Vagina (tissue), 2 donors: Measurements from ENCODE around the gene MSI2. TPM values are rescaled to one million over a fixed set of nuclear protein-coding genes. Genes with fewer than 3 reads are reported as not detected.

Experiments used
- DNase-seq, 2 donors: peaks; one replicate each; pipeline ENCODE4 v3.0.0-alpha.2; 2017; ENCODE audit errors: extremely low spot score in 2 of 2
- H3K27ac ChIP-seq: fragments of 200-600 bp; sonication (generic); one replicate; pipeline ENCODE4 v1.5.1; 2019
- H3K27me3 ChIP-seq: fragments of 200-600 bp; sonication (generic); one replicate; pipeline ENCODE4 v1.5.1; 2019
- H3K36me3 ChIP-seq, 2 donors: fragments of 200-600 bp; sonication (generic); one replicate each; pipeline ENCODE4 v1.5.1; 2017 to 2019
- H3K4me1 ChIP-seq: fragments of 200-600 bp; sonication (generic); one replicate; pipeline ENCODE4 v1.5.1; 2019
- H3K4me3 ChIP-seq, 2 donors: fragments of 200-600 bp; sonication (generic); 1 replicate in 1 of 2; 2 replicates in 1 of 2; pipeline ENCODE4 v1.5.1; 2016 to 2019
- H3K9me3 ChIP-seq: fragments of 200-600 bp; sonication (generic); one replicate; pipeline ENCODE4 v1.5.1; 2019
- CTCF ChIP-seq, 3 experiments: fragments of 450-650 bp in 2 of 3; fragments of 200-600 bp in 1 of 3; sonication (generic) in 1 of 3; IDR thresholded peaks; one replicate each; pipeline ENCODE4 v1.5.1; 2017 to 2019; ENCODE audit warnings: antibody characterized with exemption in 3 of 3, mild to moderate bottlenecking in 2 of 3, moderate library complexity in 2 of 3
- POLR2A ChIP-seq, 2 donors: fragments of 450-650 bp; IDR thresholded peaks; one replicate each; pipeline ENCODE4 v1.6.1; 2017; ENCODE audit warnings: antibody characterized with exemption in 2 of 2, mild to moderate bottlenecking in 2 of 2, moderate library complexity in 2 of 2
- POLR2AphosphoS5 ChIP-seq, 2 donors: sonication (generic); formaldehyde crosslinking; IDR thresholded peaks; one replicate each; pipeline ENCODE4 v1.9.0; 2017; ENCODE audit warnings: antibody characterized with exemption in 2 of 2, mild to moderate bottlenecking in 2 of 2, low read depth in 1 of 2; ENCODE audit not compliant: insufficient read depth in 1 of 2
- intact Hi-C: fragments of 100-400 bp; cut with DNase I; formaldehyde crosslinking; loops from one replicate; pipeline ENCODE4 v1.15.1; 2023
- total RNA-seq: library from RNA; depleted of rRNA; stranded (reverse); fragments of >200 nt; gene quantifications from one replicate; pipeline ENCODE4 v1.2.3, GENCODE V29; 2016

Gene MSI2
- total RNA-seq, 1 donor from 2014 or later: 27.3 TPM

- H3K9me3 ChIP-seq: no peaks in the 10 kb centered on the region
- no peak overlapping the region for H3K27ac ChIP-seq
- TF ChIP-seq CTCF (IDR thresholded peaks at IDR 0.05) (no peak), POLR2AphosphoS5 (IDR thresholded peaks at IDR 0.05; ENCODE audit: insufficient read depth in 1 of 2, low read depth in 1 of 2) (no peak), POLR2A (IDR thresholded peaks at IDR 0.05) (no peak)
- H3K36me3 ChIP-seq: no peaks in the 10 kb centered on the region
- no peak for DNase-seq
- H3K4me1 ChIP-seq: peaks cover 6% of the 10 kb centered on the region
- H3K27me3 ChIP-seq: no peaks in the 10 kb centered on the region
- intact Hi-C loops: no loop called here
- no peak overlapping the region for H3K4me3 ChIP-seq
Observed at GRCh38 chr17:57565176-57565575, 308.9 kb downstream of the MSI2 start.

- Histone ChIP-seq H3K4me3 (no peak overlapping the region), H3K27me3 (no peaks in the 10 kb centered on the region), H3K4me1 (peaks cover 18% of the 10 kb centered on the region), H3K36me3 (no peaks in the 10 kb centered on the region), H3K9me3 (no peaks in the 10 kb centered on the region), H3K27ac (no peak overlapping the region)
- intact Hi-C loops: no loop called here
- no peak for TF ChIP-seq POLR2A (IDR thresholded peaks at IDR 0.05)
- TF ChIP-seq CTCF (IDR thresholded peaks at IDR 0.05): no peak
- TF ChIP-seq POLR2AphosphoS5 (IDR thresholded peaks at IDR 0.05; ENCODE audit: insufficient read depth in 1 of 2, low read depth in 1 of 2): no peak
- DNase-seq: no peak
Observed at GRCh38 chr17:57566721-57567120, 310.4 kb downstream of the MSI2 start.

- no peak overlapping the region for H3K4me3 ChIP-seq
- no peaks in the 10 kb centered on the region for H3K36me3 ChIP-seq
- H3K27me3 ChIP-seq: no peaks in the 10 kb centered on the region
- peaks cover 22% of the 10 kb centered on the region for H3K4me1 ChIP-seq
- intact Hi-C loops: no loop called here
- no peaks in the 10 kb centered on the region for H3K9me3 ChIP-seq
- no peak for TF ChIP-seq CTCF (IDR thresholded peaks at IDR 0.05)
- TF ChIP-seq POLR2A (IDR thresholded peaks at IDR 0.05): no peak
- TF ChIP-seq POLR2AphosphoS5 (IDR thresholded peaks at IDR 0.05; ENCODE audit: insufficient read depth in 1 of 2, low read depth in 1 of 2): no peak
- H3K27ac ChIP-seq: no peak overlapping the region
- no peak for DNase-seq
Observed at GRCh38 chr17:57567251-57567650, 310.9 kb downstream of the MSI2 start.

GRCh38 chr17:57568340-57568739 lies 312.0 kb downstream of the MSI2 start:
- intact Hi-C loops: no loop called here
- no peak overlapping the region for H3K4me3 ChIP-seq
- peaks cover 24% of the 10 kb centered on the region for H3K4me1 ChIP-seq
- H3K9me3 ChIP-seq: no peaks in the 10 kb centered on the region
- no peak for DNase-seq
- H3K27me3 ChIP-seq: no peaks in the 10 kb centered on the region
- H3K27ac ChIP-seq: no peak overlapping the region
- no peaks in the 10 kb centered on the region for H3K36me3 ChIP-seq
- TF ChIP-seq POLR2AphosphoS5 (IDR thresholded peaks at IDR 0.05; ENCODE audit: insufficient read depth in 1 of 2, low read depth in 1 of 2) (no peak), CTCF (IDR thresholded peaks at IDR 0.05) (no peak), POLR2A (IDR thresholded peaks at IDR 0.05) (no peak)

- Histone ChIP-seq H3K4me3 (no peak overlapping the region), H3K4me1 (peaks cover 31% of the 10 kb centered on the region), H3K36me3 (no peaks in the 10 kb centered on the region), H3K9me3 (no peaks in the 10 kb centered on the region), H3K27me3 (no peaks in the 10 kb centered on the region), H3K27ac (no peak overlapping the region)
- intact Hi-C loops: no loop called here
- DNase-seq: no peak
- no peak for TF ChIP-seq POLR2A (IDR thresholded peaks at IDR 0.05)
Observed at GRCh38 chr17:57569021-57569420, 312.7 kb downstream of the MSI2 start.

GRCh38 chr17:57569853-57570252 lies 313.5 kb downstream of the MSI2 start:
- TF ChIP-seq POLR2A (IDR thresholded peaks at IDR 0.05) (no peak), CTCF (IDR thresholded peaks at IDR 0.05) (no peak), POLR2AphosphoS5 (IDR thresholded peaks at IDR 0.05; ENCODE audit: insufficient read depth in 1 of 2, low read depth in 1 of 2) (no peak)
- DNase-seq: no peak
- peaks cover 38% of the 10 kb centered on the region for H3K4me1 ChIP-seq
- no peaks in the 10 kb centered on the region for H3K27me3 ChIP-seq
- no peak overlapping the region for H3K4me3 ChIP-seq
- H3K27ac ChIP-seq: no peak overlapping the region
- no peaks in the 10 kb centered on the region for H3K36me3 ChIP-seq
- intact Hi-C loops: no loop called here
- H3K9me3 ChIP-seq: no peaks in the 10 kb centered on the region
